HG02884 (cell line): ENCODE measurements around the gene MT1E.

Experiments
- ATAC-seq: cut with Tn5 transposase; IDR thresholded peaks from one replicate; pipeline ENCODE4 v1.9.1; 2021; ENCODE audit warnings: mild to moderate bottlenecking, moderate library complexity; ENCODE audit not compliant: unreplicated experiment

Gene MT1E

DNA sequence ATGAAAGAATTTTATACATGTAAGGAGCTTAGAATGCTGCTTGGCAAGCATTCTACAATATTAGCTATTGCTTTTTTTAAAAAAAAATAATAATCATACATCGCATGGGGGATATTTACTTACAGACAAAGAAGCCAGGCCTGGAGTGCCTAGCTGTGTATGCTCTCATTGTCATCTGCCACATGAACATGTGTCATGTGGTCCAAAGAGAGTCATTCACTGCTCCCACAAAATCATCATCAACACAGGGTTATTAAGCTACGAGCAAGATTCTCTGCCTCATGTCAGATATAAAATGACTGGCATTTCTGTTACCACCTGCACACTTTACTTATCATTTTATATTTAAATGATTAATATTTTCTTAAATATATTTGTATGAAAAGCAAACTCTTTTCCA lies 1.9 kb upstream of the MT1E start:
- no peak for ATAC-seq

DNA sequence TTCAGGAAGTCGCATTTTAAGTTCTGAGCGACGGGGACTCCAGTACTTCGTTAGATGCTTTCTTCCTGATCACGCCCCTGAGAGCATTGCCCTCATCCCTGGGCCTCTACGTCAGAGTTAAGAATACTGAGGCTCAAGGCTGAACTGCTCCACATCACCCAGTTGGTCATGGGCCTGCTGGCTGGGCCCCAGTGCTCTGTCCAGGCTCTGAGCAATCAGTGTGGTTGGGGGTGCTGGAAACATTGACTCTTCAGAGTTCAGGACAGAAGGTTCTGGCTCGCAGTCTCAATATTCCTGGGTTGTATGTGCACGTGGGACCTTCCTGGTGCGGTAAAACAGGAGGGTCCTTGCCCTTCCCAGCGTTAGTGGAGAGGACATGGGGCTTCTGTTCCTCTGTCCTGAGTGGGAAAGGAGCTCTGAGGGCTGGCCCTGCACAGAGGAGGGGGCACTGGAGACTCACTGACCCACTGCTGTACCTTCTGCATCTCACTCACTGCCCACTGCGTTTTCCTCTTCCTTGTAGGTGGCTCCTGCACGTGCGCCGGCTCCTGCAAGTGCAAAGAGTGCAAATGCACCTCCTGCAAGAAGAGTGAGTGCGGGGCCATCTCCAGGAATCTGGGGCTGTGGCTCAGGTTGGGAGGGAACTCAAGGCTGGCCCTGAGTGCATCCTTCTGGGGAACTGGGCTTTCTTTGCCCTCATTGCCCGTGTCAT lies 518 bp downstream of the MT1E start:
- no peak for ATAC-seq

DNA sequence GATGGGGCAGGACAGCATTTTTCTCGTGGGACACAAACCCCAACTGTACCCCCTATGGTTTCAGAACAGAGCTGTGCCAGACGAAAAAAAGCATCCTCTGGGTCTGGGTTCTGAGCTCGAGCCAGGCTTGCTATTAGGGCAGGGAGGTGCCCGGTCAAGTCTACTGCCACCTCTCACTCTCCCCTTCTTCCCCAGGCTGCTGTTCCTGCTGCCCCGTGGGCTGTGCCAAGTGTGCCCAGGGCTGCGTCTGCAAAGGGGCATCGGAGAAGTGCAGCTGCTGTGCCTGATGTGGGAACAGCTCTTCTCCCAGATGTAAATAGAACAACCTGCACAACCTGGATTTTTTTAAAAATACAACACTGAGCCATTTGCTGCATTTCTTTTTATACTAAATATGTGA lies 1.1 kb downstream of the MT1E start:
- no peak for ATAC-seq

DNA sequence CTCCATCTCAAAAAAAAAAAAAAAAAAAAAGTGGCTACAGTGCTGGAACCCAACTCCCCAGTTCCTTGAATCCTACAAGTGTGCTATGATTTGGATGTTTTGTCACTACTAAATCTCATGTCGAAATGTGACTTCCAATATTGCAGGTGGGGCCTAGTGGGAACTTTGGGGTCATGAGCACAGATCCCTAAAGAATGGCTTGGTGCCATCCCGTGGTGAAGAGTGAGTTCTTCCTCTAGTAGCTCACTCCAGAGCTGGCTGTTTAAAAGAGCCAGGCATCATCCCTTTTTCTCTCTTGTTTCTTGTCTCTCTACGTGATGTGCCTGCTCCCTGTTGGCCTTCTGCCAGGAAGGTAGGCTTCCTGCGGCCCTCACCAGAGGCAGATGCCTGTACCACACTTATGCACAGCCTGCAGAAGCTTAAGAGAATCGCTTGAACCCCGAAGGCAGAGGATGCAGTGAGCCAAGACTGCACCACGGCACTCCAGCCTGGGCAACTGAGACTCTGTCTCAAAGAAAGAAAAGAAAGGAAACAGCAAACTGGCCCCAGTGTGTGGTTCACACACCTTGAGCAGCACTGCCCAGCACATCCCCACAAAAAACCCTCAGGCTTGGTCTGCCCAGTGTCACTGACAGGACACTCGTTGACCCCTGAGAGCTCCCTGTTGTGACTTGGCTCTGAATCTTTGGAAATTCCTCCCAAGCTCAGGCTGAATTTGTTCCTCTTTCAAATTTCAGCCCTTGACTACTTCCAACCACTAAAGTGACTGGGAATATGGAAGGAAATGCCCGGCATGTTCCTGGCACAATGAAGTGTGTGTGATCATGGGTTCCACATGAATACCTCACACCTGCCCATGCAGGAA lies 3.1 kb downstream of the MT1E start:
- no peak for ATAC-seq

DNA sequence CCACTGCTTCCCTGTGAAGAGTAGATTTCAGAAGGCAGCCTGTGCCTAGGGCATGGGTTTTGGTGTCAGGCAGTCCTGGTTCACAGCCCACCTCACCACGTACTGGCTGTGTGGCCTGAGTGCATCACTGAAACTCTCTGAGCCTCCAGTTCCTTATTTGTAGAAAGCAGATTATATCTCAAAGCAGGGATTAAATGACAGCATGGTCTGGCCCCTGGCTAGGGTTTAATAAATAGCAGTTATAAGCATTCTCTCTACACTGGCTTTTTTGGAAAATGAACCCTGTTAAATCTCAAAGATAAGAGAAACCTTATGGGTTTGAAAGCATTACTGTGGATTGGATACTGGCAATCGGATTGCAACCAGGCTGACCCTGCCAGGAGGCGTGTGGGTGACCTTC lies 4.0 kb downstream of the MT1E start:
- no peak for ATAC-seq

DNA sequence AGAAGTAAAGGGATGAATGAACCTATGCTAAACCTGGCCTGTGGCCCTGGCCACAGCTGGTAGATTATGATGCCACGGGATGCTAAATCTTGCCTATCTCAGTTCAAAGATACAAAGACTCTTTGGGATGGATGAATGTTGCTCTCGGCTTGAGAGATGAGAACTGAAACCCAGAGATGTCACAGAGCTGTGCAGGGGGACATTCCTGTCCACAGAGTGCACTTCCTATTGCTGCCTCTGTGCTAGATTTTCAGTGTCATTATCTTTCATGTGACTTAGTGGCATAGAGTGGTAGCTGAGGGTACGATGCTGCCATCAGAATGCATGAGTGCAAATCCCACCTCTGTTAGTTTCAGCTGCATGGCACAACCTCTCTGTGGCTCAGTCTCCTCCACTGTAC lies 4.6 kb downstream of the MT1E start:
- ATAC-seq = peak; percentile 85

DNA sequence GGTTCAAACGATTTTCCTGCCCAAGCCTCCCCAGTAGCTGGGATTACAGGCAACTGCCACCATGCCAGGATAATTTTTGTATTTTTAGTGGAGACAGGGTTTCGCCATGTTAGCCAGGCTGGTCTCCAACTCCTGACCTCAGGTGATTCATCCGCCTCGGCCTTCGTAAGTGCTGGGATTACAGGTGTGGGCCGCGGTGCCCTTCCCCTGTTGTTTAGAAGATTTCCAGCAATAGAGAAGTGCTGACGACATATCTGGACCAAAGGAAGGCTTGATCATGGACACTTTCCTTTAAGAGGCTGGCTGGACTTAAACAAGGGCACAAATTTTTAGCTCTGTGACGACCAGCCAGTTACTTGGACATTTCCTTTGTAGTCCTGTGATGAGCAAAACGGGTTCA lies 5.6 kb downstream of the MT1E start:
- no peak for ATAC-seq

DNA sequence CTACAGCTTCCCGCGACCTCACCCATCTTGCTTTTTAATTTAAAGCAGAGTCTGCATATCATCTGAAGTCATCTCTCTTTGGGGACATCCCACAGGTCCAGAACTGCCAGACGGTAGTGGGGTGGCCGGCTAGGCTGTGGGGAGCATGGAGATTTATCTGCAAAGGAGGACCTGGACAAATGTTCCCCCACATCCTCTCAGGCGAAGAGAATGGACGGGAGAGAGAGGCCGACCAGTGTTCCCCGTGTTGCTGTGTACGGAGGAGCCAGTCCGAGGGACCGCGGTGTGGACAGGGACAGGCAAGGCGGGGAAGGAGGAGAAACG lies 6.2 kb downstream of the MT1E start:
- ATAC-seq = no peak

DNA sequence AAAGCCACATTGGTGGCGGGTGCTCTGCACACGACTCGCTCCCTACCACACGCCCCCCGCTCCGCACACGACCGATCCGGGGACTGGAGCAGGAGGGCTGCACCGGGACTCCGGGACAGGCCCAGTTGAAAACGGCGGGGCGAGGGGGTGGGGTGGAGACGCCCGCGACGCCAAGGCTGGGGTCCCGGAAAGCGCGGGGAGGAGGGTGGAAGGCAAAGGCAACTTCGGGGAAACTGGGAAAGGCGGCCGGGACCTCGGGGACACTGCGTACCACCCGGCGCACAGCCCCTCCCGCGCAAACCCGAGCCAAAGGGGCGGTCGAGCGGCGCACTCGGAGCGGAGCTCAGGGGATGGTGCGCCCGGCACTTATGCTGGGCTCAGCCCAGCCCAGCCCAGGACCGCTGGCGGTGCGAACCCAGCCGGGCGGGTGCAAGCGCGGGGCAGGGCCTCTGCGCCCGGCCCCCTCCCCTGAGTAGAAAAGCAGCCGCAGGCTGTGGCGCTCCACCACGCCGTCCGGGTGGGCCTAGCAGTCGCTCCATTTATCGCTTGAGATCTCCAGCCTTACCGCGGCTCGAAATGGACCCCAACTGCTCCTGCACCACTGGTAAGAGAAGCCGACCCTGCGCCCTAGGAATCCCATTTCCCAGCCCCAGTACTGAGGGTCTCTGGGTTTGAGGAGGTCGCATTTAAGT lies 6.7 kb downstream of the MT1E start, which contains the start of gene MT1M:
Gene MT1M (plus strand): TSS at position 504 of the 692 bp plus-strand sequence. CDS start 73 bp downstream, at position 577.
- ATAC-seq = no peak

DNA sequence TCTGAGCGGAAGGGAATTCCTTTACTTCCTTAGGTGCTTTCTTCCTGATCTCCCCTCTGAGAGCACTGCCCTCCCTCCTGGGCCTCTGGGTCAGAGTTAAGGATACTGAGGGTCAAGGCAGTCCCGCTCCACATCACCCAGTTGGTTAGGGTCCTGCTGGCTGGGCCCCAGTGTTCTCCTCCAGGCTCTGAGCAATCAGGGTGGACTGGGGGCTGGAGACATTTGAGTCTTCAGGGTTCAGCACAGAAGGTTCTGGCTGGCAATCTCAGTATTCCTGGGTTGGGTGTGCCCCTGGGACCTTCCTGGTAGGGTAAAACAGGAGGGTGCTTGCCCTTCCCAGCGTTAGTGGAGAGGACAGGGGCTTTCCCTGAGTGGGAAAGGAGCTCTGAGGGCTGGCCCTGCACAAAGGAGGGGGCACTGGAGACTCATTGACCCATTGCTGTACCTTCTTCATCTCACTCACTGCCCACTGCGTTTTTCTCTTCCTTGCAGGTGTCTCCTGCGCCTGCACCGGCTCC lies 7.3 kb downstream of the MT1E start:
- ATAC-seq = no peak

DNA sequence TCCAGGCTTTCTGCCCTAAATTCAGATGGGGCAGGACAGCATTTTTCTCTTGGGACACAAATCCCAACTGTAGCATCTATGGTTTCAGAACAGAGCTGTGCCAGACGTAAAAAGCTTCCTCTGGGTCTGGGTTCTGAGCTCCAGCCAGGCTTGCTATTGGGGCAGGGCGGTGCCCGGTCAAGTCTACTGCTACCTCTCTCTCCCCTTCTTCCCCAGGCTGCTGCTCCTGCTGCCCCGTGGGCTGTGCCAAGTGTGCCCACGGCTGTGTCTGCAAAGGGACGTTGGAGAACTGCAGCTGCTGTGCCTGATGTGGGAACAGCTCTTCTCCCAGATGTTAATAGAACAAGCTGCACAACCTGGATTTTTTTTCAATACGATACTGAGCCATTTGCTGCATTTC lies 8.0 kb downstream of the MT1E start:
- ATAC-seq = no peak

DNA sequence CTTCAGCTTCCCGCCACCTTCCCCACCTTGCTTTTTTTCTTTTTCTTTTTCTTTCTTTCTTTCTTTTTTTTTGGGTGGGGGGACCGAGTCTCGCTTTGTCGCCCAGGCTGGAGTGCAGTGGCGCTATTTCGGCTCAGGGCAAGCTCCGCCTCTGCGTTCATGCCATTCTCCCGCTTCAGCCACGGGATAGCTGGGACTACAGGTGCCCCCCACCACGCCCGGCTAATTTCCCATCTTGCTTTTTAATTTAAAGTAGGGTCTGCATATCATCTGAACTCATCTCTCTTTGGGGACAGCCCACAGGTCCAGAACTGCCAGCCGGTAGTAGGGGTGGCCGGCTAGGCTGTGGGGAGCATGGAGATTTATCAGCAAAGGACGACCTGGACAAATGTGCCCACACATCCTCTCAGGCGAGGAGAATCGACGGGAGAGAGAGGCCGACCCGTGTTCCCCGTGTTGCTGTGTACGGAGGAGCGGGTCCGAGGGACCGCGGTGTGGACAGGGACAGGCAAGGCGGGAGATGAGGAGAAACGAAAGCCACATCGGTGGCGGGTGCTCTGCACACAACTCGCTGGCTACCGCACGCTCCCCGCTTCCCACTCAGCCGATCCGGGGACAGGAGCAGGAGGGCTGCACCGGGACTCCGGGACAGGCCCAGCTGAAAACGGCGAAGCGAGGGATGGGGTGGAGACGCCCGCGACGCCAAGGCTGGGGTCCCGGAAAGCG lies 9.3 kb downstream of the MT1E start:
- no peak for ATAC-seq

DNA sequence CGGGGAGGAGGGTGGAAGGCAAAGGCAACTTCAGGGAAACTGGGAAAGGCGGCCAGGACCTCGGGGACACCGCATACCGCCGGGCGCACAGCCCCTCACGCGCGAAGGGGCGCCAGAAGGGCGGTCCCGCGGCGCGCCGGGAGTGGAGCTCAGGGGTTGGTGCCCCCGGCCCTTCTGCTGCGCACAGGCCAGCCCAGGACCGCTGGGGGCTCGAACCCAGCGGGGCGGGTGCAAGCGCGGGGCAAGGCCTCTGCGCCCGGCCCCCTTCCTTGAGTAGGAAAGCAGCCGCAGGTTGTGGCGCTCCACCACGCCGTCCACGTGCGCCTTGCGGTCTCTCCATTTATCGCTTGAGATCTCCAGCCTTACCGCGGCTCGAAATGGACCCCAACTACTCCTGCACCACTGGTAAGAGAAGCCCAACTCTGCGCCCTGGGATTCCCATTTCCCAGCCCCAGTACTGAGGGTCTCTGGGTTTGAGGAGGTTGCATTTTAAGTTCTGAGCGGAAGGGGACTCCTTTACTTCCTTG lies 9.9 kb downstream of the MT1E start:
- no peak for ATAC-seq

DNA sequence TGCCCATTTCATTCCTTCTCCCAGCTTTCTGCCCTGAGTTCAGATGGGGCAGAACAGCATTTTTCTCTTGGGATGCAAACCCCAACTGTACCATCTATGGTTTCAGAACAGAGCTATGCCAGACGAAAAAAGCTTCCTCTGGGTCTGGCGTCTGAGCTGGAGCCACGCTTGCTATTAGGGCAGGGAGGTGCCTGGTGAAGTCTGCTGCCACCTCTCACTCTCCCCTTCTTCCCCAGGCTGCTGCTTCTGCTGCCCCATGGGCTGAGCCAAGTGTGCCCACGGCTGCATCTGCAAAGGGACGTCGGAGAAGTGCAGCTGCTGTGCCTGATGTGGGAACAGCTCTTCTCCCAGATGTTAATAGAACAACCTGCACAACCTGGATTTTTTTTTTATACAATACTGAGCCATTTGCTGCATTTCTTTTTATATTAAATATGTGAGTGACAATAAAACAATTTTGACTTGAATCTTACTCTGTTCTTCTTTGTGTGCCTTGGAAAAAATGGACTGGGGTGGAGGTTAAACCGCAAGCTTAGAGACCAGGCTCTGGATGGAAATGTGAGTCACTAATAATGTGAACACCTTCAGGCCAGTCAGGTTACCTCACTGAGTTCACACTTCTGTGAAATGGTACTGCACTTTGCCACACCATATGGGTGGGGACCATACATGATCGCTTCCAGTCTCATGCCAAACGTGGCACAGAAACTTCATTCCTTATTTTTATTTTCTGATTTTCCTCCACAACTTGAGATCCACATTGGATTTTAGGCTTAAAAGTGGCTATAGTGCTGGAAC lies 11.2 kb downstream of the MT1E start:
- ATAC-seq = no peak

DNA sequence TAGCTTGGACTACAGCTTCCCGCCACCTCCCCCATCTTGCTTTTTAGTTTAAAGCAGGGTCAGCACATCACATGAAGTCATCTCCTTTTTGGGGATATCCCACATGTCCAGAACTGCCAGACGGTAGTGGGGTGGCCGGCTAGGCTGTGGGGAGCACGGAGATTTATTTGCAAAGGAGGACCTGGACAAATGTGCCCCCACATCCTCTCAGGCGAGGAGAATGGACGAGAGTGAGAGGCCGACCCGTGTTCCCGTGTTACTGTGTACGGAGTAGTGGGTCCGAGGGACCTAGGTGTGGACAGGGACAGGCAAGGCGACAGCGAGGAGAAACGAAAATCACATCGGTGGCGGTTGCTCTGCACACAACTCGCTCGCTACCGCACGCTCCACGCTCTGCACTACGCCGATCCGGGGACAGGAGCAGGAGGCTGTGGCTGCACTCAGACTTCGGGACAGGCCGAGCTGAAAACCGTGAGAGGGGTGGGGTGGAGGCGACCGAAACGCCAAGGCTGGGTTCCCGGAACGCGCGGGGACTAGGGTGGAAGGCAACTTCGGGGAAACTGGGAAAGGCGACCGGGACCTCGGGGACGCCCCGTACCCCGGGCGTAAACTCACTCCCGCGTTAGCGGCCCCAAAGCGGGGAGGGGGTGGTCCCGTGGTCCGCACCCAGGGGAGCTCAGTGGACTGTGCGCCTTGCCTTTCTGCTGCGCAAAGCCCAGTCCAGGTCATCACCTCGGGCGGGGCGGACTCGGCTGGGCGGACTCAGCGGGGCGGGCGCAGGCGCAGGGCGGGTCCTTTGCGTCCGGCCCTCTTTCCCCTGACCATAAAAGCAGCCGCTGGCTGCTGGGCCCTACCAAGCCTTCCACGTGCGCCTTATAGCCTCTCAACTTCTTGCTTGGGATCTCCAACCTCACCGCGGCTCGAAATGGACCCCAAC lies 12.5 kb downstream of the MT1E start, which contains the start of gene MT1A:
Gene MT1A (plus strand): TSS at position 853 of the 937 bp plus-strand sequence. CDS start 73 bp downstream, at position 926.
- no peak for ATAC-seq

DNA sequence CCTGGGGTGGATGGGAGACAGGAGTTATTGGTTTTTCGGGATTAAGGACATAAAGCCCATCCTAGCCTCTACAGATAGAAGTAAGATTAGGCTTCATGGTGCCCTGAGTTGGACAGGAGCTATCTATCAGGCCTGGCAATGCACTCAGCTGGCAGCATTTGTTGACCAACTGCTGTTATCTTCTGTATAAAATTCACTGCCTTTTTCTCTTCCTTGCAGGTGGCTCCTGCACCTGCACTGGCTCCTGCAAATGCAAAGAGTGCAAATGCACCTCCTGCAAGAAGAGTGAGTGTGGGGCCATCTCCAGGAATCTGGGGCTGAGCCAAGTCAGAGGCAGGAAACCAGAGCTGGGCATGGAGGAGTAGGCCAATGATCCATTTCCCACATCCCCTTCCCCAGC lies 13.5 kb downstream of the MT1E start:
- ATAC-seq = no peak

DNA sequence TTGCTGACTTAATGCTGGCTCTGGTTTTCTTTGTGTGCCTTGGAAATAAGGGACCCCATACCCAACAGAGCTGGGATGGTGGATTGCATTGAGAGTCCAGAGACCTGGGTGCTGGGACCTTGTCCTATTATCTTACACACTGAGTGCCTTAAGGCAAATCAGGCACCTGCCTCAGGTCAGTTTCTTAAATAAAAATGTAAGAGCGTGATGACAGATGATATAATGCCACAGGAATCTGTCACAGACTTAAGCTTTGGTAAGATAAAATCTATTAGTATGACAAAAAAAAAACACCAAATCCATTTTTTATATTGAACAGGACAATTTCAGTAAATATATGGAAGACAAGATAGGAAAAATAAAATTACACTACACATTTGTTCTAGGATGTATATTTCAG lies 14.5 kb downstream of the MT1E start:
- no peak for ATAC-seq

DNA sequence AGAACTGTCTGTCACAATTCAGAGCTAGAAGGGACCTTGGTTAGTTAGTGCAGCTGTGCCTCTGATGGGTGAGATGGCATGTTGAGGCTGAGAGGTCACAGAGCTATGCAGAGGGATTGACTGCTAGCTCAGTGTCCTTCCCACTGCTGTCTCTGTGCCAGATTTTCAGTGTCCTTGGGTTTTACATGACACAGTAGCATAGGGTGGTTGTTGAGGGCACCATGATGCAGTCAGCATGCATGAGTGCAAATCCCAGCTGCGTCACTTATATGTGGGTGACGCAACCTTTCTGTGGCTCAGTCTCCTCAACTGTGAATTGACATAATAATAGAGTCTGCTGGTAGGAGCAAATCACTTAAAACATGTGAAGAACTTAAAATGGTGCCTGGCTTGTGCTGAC lies 15.6 kb downstream of the MT1E start:
- no peak for ATAC-seq
